Right lobe of liver (tissue), 6 donors: ENCODE results near the gene TMEM37. TPM values are rescaled to one million over a fixed set of nuclear protein-coding genes. Genes with fewer than 3 reads are reported as not detected.

Experiments
- ATAC-seq, 4 donors: fragments of 200-7000 bp; cut with Tn5 transposase; one replicate each; pipeline ENCODE4 v1.9.1; 2020; ENCODE audit warnings: mild to moderate bottlenecking in 4 of 4, moderate library complexity in 4 of 4
- DNase-seq, 3 donors: peaks; one replicate each; pipeline ENCODE4 v3.0.0-alpha.2; 2020
- H3K27ac ChIP-seq, 3 donors: fragments of 200-600 bp; one replicate each; pipeline ENCODE4 v1.8.0; 2022
- H3K27me3 ChIP-seq, 2 donors: fragments of 200-600 bp; one replicate each; pipeline ENCODE4 v1.8.0; 2022
- H3K36me3 ChIP-seq, 4 donors: fragments of 200-600 bp; sonication (generic) in 1 of 4; one replicate each; pipeline versions ENCODE4 v1.5.1 to v1.8.0; 2017 to 2022; ENCODE audit warnings: control low read depth in 1 of 4
- H3K4me1 ChIP-seq, 4 donors: fragments of 200-600 bp; sonication (generic) in 1 of 4; one replicate each; pipeline versions ENCODE4 v1.5.1 to v1.8.0; 2017 to 2022; ENCODE audit warnings: control low read depth in 1 of 4
- H3K4me3 ChIP-seq, 3 donors: fragments of 200-600 bp; one replicate each; pipeline ENCODE4 v1.8.0; 2022
- H3K9me3 ChIP-seq, 4 donors: fragments of 200-600 bp; sonication (generic) in 1 of 4; one replicate each; pipeline versions ENCODE4 v1.5.1 to v1.8.0; 2017 to 2022; ENCODE audit warnings: control low read depth in 1 of 4
- POLR2A ChIP-seq: fragments of 450-650 bp; IDR thresholded peaks from one replicate; pipeline ENCODE4 v1.6.1; 2017; ENCODE audit warnings: antibody characterized with exemption, mild to moderate bottlenecking
- WGBS: methylation state at CpG from one replicate; pipeline ENCODE4 v1.1.6; 2018; ENCODE audit warnings: low coverage, low lambda C conversion rate; ENCODE audit not compliant: insufficient coverage; ENCODE audit errors: missing lambda C conversion rate; 5-methylcytosine and 5-hydroxymethylcytosine counted together
- intact Hi-C, 2 donors: fragments of 100-400 bp; cut with DNase I; formaldehyde crosslinking; loops; one replicate each; pipeline versions ENCODE4 v1.11.2 to v1.14.1; 2022
- total RNA-seq, 6 experiments: library from RNA; depleted of rRNA in 2 of 6; stranded (reverse); fragments of >200 nt in 2 of 6; fragmentation: NEBNext Ultra II Directional in 3 of 6; extraction: Animal tissue kit (Norgen Biotek cat#: 25700) in 3 of 6; gene quantifications; one replicate each; pipeline versions ENCODE4 v1.1.0 to v1.2.4, GENCODE V29; 2016 to 2023
- TF ChIP-seq, protein P1 (sequence below), 4 donors: fragments of 200-600 bp in 3 of 4; fragments of 450-650 bp in 1 of 4; IDR thresholded peaks; one replicate each; pipeline versions ENCODE4 v1.5.1 to v1.8.0; 2016 to 2022; ENCODE audit warnings: antibody characterized with exemption in 4 of 4, mild to moderate bottlenecking in 2 of 4
- donor health status: DM: no; HTN: yes; CAD: no.
- donor health status: DM: no; HTN: no; CAD: no.
- donor health status: DM: no; HTN: no; CAD: no.
- donor health status: DM: no; HTN: yes; CAD: no.
- donor health status: DM: no; HTN: yes; CAD: no.

Gene TMEM37
- total RNA-seq, 6 experiments from 2014 or later, result 37.3 to 96.6 (median 73.5) TPM

DNA sequence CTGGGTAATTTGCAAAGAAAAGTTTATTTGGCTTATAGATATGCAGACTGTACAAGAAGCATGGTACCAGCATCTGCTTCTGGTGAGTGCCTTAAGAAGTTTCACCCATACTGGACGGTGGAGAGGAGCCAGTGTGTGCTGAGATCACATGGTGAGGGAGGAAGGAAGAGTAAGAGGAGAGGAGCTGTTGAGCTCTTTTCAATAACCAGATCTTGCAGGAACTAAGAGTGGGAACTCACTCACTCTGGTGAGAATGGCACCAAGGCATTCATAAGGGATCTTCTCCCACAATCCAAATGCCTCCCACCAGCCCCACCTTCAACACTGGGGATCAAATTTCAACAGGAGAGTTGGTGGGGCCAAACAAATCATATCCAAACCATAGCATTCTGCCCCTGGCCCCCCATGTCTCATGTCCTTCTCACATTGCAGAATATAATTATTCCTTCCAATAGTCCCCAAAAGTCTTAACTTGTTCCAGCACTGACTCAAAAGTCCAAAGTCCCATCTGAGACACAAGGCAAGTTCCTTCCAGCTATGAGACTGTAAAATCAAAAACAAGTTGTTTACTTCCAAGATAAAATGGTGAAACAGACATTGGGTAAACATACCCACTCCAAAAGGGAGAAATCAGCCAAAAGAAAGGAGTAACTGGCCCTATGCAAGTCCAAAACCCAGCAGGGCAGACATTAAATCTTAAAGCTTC, 11.7 kb upstream of the TMEM37 start:
- Histone ChIP-seq H3K4me1 (no peaks in the 10 kb centered on the region), H3K36me3 (no peaks in the 10 kb centered on the region), H3K9me3 (no peaks in the 10 kb centered on the region), H3K27me3 (no peaks in the 10 kb centered on the region), H3K4me3 (no peak overlapping the region), H3K27ac (no peak overlapping the region)
- intact Hi-C loops, result no loop called here
- 70% methylated on average over 1 of the region's 1 CpG for WGBS
- ATAC-seq, result peak; percentile 21 to 73 (median 57)
- no peak for DNase-seq
- no peak for TF ChIP-seq POLR2A
- TF ChIP-seq, protein P1, sequence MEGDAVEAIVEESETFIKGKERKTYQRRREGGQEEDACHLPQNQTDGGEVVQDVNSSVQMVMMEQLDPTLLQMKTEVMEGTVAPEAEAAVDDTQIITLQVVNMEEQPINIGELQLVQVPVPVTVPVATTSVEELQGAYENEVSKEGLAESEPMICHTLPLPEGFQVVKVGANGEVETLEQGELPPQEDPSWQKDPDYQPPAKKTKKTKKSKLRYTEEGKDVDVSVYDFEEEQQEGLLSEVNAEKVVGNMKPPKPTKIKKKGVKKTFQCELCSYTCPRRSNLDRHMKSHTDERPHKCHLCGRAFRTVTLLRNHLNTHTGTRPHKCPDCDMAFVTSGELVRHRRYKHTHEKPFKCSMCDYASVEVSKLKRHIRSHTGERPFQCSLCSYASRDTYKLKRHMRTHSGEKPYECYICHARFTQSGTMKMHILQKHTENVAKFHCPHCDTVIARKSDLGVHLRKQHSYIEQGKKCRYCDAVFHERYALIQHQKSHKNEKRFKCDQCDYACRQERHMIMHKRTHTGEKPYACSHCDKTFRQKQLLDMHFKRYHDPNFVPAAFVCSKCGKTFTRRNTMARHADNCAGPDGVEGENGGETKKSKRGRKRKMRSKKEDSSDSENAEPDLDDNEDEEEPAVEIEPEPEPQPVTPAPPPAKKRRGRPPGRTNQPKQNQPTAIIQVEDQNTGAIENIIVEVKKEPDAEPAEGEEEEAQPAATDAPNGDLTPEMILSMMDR (IDR thresholded peaks at IDR 0.05), result no peak

DNA sequence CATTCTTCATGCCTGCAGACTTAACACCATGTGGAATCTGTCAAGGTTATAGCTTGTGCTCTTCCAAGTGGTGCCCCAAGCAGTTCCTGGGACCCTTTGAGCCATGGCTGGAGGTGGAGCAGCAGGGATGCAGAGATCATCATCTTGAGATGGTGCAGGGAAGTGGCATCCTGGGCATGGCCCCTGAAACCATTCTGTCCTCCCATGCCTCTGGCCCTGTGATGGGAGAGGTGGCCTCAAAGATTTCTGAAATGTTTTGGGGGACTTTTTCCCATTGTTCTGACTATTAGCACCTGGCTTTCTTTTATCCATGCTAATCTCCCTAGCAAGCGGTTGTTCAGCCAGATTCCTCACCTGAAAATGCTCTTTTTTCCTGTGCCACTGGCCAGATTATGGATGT, 10.3 kb upstream of the TMEM37 start:
- TF ChIP-seq POLR2A, result no peak
- TF ChIP-seq, protein P1 (IDR thresholded peaks at IDR 0.05), result no peak
- ATAC-seq, result no peak
- DNase-seq, result no peak
- H3K9me3 ChIP-seq, result no peaks in the 10 kb centered on the region
- H3K27ac ChIP-seq, result no peak overlapping the region
- H3K36me3 ChIP-seq, result no peaks in the 10 kb centered on the region
- H3K4me3 ChIP-seq, result no peak overlapping the region
- WGBS, result 71% methylated on average over 1 of the region's 1 CpG
- no peaks in the 10 kb centered on the region for H3K27me3 ChIP-seq
- peaks cover 0 to 10% (median 4%) of the 10 kb centered on the region in 4 donors for H3K4me1 ChIP-seq
- intact Hi-C loops, result no loop called here

DNA sequence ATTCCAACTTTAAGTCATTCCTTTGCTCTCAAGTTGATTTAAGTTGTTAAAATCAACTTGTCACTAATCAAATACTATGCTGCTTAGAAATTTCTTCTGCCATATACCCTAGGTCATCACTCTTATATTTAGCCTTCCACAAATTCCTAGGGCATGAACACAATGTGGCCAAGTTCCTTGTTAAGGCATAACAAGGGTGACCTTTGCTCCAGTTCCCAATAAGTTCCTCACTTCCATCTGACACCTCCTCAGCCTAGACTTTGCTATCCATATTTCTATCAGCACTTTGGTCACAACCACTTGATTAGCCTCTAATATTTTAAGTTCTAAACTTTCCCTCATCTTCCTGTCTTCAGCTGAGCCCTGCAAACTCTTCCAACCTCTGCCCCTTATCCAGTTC, 9.9 kb upstream of the TMEM37 start:
- TF ChIP-seq, protein P1 (IDR thresholded peaks at IDR 0.05), result no peak
- no peak for TF ChIP-seq POLR2A
- intact Hi-C loops, result no loop called here
- Histone ChIP-seq H3K4me1 (peaks cover 0 to 14% (median 7%) of the 10 kb centered on the region in 4 donors), H3K27ac (no peak overlapping the region), H3K9me3 (no peaks in the 10 kb centered on the region), H3K36me3 (no peaks in the 10 kb centered on the region), H3K4me3 (no peak overlapping the region), H3K27me3 (no peaks in the 10 kb centered on the region)
- no peak for DNase-seq
- ATAC-seq, result no peak

DNA sequence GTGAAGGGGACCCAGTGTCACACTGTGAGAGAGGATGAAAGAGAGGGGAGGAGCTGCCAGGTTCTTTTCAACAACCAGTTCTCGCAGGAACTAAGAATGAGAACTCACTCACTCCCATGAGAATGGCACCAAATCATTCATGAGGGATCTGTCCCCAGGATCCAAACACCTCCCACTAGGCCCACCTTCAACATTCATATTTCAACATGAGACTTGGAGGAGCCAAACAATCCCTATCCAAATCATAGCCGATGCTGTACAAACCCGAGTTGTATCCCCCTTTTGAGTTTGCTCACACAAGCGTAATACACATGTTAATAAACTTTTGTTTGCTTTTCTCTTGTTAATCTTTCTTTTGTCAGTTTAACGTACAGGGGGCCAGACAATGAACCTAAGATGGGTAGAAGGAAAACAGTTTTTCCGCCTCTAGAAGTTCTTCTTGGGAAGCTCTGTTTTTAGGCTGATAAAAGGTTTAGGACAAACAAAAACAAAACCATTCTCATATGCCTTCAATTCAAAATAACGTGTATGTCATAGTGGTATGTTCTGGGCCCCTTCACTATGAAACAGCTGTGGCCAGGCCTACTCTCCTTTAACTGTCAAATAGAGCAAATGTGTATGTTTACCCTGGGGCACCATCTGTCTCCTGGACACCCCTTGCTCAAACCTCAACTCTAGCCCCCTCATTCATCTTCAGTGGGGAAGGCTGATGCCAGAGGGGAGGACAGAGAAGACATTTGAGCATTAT, 9.1 kb upstream of the TMEM37 start:
- intact Hi-C loops, result no loop called here
- Histone ChIP-seq H3K4me3 (no peak overlapping the region), H3K36me3 (no peaks in the 10 kb centered on the region), H3K9me3 (no peaks in the 10 kb centered on the region), H3K27ac (no peak overlapping the region), H3K4me1 (peaks cover 0 to 22% (median 11%) of the 10 kb centered on the region in 4 donors), H3K27me3 (no peaks in the 10 kb centered on the region)
- no peak for ATAC-seq
- 87% methylated on average over 7 of the region's 7 CpGs for WGBS
- no peak for DNase-seq
- TF ChIP-seq POLR2A, result no peak
- TF ChIP-seq, protein P1 (IDR thresholded peaks at IDR 0.05), result no peak
